Activated T-cell treated with anti-CD3 and anti-CD28 coated beads, Interleukin-2, amount 50 U/mL, for 4 hours (primary cell): ENCODE measurements around the gene FLNB. TPM values are rescaled to one million over a fixed set of nuclear protein-coding genes. Genes with fewer than 3 reads are reported as not detected.

Experiments used
- ATAC-seq, 2 donors: fragments of 200-7000 bp; cut with Tn5 transposase; one replicate each; pipeline ENCODE4 v1.10.0; 2021
- DNase-seq: peaks from one replicate; pipeline ENCODE4 v3.0.0-alpha.2; 2020
- H3K27me3 Mint-ChIP-seq: one replicate; pipeline ENCODE4 v1.8.0; 2021; ENCODE audit warnings: low read depth, mixed read lengths
- H3K36me3 Mint-ChIP-seq: one replicate; pipeline ENCODE4 v1.8.0; 2022; ENCODE audit warnings: mixed read lengths; ENCODE audit not compliant: insufficient read depth
- H3K4me1 Mint-ChIP-seq: one replicate; pipeline ENCODE4 v1.8.0; 2021; ENCODE audit warnings: low read depth, mixed read lengths
- H3K4me3 Mint-ChIP-seq: one replicate; pipeline ENCODE4 v1.8.0; 2021; ENCODE audit warnings: mild to moderate bottlenecking, moderate library complexity, mixed read lengths
- H3K9me3 Mint-ChIP-seq: one replicate; pipeline ENCODE4 v1.8.0; 2021; ENCODE audit warnings: mixed read lengths
- total RNA-seq, 3 donors: library from RNA; stranded (reverse); gene quantifications; one replicate each; pipeline ENCODE4 v1.2.1, GENCODE V29; 2021

FLNB gene
- total RNA-seq, 3 donors from 2014 or later: 16.4 to 23.4 (median 19.4) TPM

DNA sequence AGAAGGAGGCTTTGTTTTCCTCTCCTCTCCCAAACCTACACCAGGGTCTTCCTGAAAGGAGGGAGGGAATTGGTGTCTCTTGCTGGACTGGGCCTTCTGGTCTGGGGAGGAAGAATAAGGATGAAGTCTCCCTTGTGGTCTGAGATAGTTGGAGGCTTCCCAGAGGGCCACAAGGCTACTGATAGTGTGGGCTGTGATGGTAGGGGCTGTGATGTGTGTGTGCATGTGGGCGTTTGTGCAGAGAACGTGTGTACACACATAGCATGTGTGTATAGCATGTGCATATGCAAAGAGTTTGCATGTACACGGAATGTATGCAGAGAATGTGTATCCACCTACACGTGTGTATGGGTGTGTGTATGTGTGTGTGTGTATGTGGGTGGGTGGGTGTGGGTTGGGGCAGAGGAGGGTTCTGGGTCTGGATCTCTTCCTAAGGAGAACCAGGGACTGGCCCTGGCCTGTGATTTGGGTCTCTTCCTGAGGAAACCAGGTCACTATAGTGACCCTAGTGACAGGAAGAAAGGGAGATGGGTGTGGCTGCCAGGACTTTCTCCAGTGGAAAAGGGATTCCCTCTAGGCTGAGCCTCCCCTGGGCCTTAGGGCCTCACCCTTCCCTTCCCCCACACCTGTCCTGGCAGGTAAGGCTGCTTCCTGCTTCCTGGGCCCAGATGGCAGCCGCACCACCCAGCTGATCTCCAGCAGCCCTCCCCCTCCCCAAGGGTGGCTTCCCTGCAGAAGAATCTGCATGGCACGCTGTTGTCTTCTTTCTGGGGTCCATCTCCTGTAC is 1.7 kb downstream of the FLNB start:
- DNase-seq (no peak), ATAC-seq (no peak)
- H3K4me3 Mint-ChIP-seq: peak overlapping the region; percentile 89
- H3K36me3 Mint-ChIP-seq: peaks cover 2% of the 10 kb centered on the region
- H3K4me1 Mint-ChIP-seq: peaks cover 33% of the 10 kb centered on the region
- H3K27me3 Mint-ChIP-seq: no peaks in the 10 kb centered on the region
- no peaks in the 10 kb centered on the region for H3K9me3 Mint-ChIP-seq

DNA sequence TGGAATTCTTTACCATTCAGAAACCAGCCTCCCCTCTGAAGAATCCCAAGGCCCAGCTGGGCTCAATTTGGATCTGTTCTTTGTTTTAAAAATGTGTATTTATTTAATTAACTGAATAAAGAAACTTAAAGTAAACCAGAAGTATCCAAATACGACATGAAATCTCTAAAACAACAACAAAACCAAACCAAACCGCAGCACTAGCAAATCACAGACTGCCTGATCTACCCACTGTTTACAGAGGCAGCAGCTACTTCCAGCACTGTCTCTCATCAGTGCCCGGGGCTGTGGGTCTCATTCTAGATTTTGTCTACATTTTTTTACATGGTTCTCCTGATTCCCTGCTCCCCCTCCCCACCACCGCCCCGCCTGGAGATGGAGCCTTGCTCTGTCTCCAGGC is 2.3 kb downstream of the FLNB start:
- Mint-ChIP-seq H3K9me3 (no peaks in the 10 kb centered on the region), H3K4me3 (peak overlapping the region; percentile 55), H3K4me1 (peaks cover 35% of the 10 kb centered on the region), H3K27me3 (no peaks in the 10 kb centered on the region), H3K36me3 (peaks cover 2% of the 10 kb centered on the region)
- ATAC-seq (no peak), DNase-seq (no peak)

GRCh38 chr3:58011580-58011979 is 3.4 kb downstream of the FLNB start:
- DNase-seq: no peak
- Mint-ChIP-seq H3K27me3 (no peaks in the 10 kb centered on the region), H3K36me3 (peaks cover 2% of the 10 kb centered on the region), H3K4me3 (no peak overlapping the region), H3K9me3 (no peaks in the 10 kb centered on the region), H3K4me1 (peaks cover 35% of the 10 kb centered on the region)
- ATAC-seq: no peak

GRCh38 chr3:58012302-58012701 is 4.1 kb downstream of the FLNB start:
- H3K4me1 Mint-ChIP-seq: peaks cover 37% of the 10 kb centered on the region
- H3K9me3 Mint-ChIP-seq: no peaks in the 10 kb centered on the region
- no peak overlapping the region for H3K4me3 Mint-ChIP-seq
- no peaks in the 10 kb centered on the region for H3K27me3 Mint-ChIP-seq
- peaks cover 2% of the 10 kb centered on the region for H3K36me3 Mint-ChIP-seq
- no peak for ATAC-seq
- DNase-seq: no peak

GRCh38 chr3:58013099-58013498 is 4.9 kb downstream of the FLNB start:
- DNase-seq: no peak
- no peak for ATAC-seq
- Mint-ChIP-seq H3K4me3 (no peak overlapping the region), H3K9me3 (no peaks in the 10 kb centered on the region), H3K4me1 (peaks cover 42% of the 10 kb centered on the region), H3K36me3 (peaks cover 2% of the 10 kb centered on the region), H3K27me3 (no peaks in the 10 kb centered on the region)

- H3K27me3 Mint-ChIP-seq: no peaks in the 10 kb centered on the region
- ATAC-seq (no peak), DNase-seq (no peak)
- H3K4me1 Mint-ChIP-seq: peaks cover 42% of the 10 kb centered on the region
- no peak overlapping the region for H3K4me3 Mint-ChIP-seq
- H3K36me3 Mint-ChIP-seq: peaks cover 2% of the 10 kb centered on the region
- no peaks in the 10 kb centered on the region for H3K9me3 Mint-ChIP-seq
These were observed 5.9 kb downstream of the FLNB start for GRCh38 chr3:58013973-58014649.

- no peaks in the 10 kb centered on the region for H3K27me3 Mint-ChIP-seq
- H3K36me3 Mint-ChIP-seq: peaks cover 2% of the 10 kb centered on the region
- H3K9me3 Mint-ChIP-seq: no peaks in the 10 kb centered on the region
- DNase-seq: no peak
- no peak for ATAC-seq
- peaks cover 43% of the 10 kb centered on the region for H3K4me1 Mint-ChIP-seq
- H3K4me3 Mint-ChIP-seq: no peak overlapping the region
These were observed 7.3 kb downstream of the FLNB start for GRCh38 chr3:58015520-58015915.

- H3K4me3 Mint-ChIP-seq: no peak overlapping the region
- DNase-seq (no peak), ATAC-seq (no peak)
- no peaks in the 10 kb centered on the region for H3K36me3 Mint-ChIP-seq
- H3K27me3 Mint-ChIP-seq: no peaks in the 10 kb centered on the region
- peaks cover 42% of the 10 kb centered on the region for H3K4me1 Mint-ChIP-seq
- no peaks in the 10 kb centered on the region for H3K9me3 Mint-ChIP-seq
These were observed 8.5 kb downstream of the FLNB start for GRCh38 chr3:58016710-58017109.

DNA sequence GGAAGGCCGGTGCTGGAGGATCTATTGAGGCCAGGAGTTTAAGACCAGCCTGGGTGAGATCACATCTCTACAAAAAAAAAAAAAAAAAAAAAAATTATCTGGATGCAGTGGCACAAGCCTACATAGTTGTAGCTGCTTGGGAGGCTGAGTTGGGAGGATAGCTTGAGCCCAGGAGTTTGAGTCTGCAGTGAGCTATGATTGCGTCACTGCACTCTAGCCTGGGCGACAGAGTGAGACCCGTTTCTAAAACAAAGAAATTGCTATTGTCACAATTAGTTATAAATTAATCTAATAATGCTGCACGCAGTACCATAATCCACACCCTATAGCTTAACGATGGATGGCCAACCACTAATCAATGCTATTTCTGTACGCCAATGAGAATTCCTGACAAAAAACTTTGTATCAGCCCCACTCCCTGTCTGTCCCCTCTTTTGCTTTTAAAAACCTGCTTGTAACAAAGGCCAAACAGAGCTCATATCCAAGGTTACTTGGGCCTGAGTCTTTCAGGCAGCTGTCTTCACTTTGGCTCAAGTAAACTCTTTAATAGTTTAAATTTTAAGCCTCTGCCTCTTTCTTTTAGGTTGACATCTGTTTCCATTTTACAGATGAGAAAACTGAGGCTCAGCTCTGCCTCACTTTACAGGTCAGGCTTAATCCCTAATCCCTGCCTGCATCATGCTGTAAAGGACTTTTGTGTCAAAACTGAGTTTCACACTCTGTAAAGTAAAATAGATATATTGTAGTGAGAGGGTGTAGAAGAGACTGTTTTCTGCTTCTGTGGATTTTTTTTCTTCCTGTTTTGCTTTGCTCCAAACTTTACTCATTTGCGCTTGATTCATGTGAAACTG is 10.9 kb downstream of the FLNB start:
- DNase-seq: no peak
- ATAC-seq: peak in 1 of 2 donors; percentile 9
- peaks cover 40% of the 10 kb centered on the region for H3K4me1 Mint-ChIP-seq
- no peaks in the 10 kb centered on the region for H3K9me3 Mint-ChIP-seq
- H3K36me3 Mint-ChIP-seq: no peaks in the 10 kb centered on the region
- no peak overlapping the region for H3K4me3 Mint-ChIP-seq
- H3K27me3 Mint-ChIP-seq: no peaks in the 10 kb centered on the region

DNA sequence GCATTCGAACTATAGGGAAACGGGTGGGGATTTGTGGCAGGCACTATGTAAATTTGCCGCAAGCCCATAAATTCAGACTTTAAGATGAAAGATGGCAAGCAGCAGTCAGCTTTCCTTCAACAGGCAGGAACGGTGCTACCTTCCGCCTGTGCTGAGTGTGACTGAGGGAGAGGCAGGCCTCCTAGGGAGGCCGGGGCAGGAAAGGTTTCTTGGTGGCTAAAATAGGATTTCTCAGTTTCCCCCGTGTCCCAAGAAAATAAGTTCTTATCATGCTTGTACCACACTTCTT is 12.5 kb downstream of the FLNB start:
- Mint-ChIP-seq H3K36me3 (no peaks in the 10 kb centered on the region), H3K4me3 (no peak overlapping the region), H3K4me1 (peaks cover 38% of the 10 kb centered on the region), H3K27me3 (no peaks in the 10 kb centered on the region), H3K9me3 (no peaks in the 10 kb centered on the region)
- no peak for DNase-seq
- no peak for ATAC-seq

- no peaks in the 10 kb centered on the region for H3K9me3 Mint-ChIP-seq
- no peaks in the 10 kb centered on the region for H3K27me3 Mint-ChIP-seq
- H3K4me1 Mint-ChIP-seq: peaks cover 42% of the 10 kb centered on the region
- no peaks in the 10 kb centered on the region for H3K36me3 Mint-ChIP-seq
- no peak for DNase-seq
- H3K4me3 Mint-ChIP-seq: no peak overlapping the region
- ATAC-seq: no peak
These were observed 13.1 kb downstream of the FLNB start for GRCh38 chr3:58021072-58021959.

- H3K36me3 Mint-ChIP-seq: no peaks in the 10 kb centered on the region
- peaks cover 47% of the 10 kb centered on the region for H3K4me1 Mint-ChIP-seq
- H3K9me3 Mint-ChIP-seq: no peaks in the 10 kb centered on the region
- no peak overlapping the region for H3K4me3 Mint-ChIP-seq
- no peaks in the 10 kb centered on the region for H3K27me3 Mint-ChIP-seq
- no peak for ATAC-seq
- no peak for DNase-seq
These were observed 13.7 kb downstream of the FLNB start for GRCh38 chr3:58021962-58022361.

DNA sequence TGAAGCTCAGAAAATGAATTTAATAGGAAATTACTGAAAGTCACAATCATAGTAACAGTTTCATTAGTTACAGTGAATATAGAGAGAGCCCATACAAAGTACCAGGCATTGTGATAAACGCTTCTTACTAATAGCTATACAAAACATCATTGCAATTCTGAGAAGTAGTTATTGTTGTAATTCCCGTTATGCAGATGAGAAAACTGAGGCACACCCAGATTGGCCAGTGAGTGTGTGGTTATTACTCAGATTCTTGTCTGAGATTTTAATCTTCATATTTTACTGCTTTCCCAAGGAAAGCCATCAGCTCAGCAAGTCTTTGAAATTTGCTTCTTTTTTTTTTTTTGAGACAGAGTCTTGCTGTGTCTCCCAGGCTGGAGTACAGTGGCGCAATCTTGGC is 14.3 kb downstream of the FLNB start:
- no peaks in the 10 kb centered on the region for H3K27me3 Mint-ChIP-seq
- no peaks in the 10 kb centered on the region for H3K36me3 Mint-ChIP-seq
- peak; percentile 62 to 63 for ATAC-seq
- H3K4me1 Mint-ChIP-seq: peaks cover 49% of the 10 kb centered on the region
- no peaks in the 10 kb centered on the region for H3K9me3 Mint-ChIP-seq
- no peak for DNase-seq
- no peak overlapping the region for H3K4me3 Mint-ChIP-seq

DNA sequence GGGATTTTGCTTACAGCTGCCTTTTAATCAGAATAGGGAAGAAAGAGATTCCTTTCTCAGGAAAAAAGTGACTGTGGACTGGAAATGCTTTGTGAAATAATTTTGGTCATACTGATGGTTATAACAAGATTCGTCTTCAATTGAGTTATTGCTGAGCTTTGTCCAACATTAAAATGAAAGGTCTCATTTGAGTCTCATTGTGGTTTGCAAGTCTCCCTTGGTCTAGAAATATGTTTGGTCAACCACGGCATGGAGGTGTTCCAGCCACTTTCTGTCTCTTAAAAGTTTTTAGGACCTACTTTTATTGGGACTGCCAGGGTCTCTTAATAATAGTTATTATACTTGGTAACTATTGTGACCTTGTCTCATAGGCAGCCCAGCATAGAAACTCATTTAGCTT is 15.3 kb downstream of the FLNB start:
- Mint-ChIP-seq H3K4me3 (no peak overlapping the region), H3K36me3 (no peaks in the 10 kb centered on the region), H3K4me1 (peaks cover 51% of the 10 kb centered on the region), H3K27me3 (no peaks in the 10 kb centered on the region), H3K9me3 (no peaks in the 10 kb centered on the region)
- DNase-seq (no peak), ATAC-seq (no peak)
